Muscle of arm (tissue), 1 donor: ENCODE data around the gene CCR5AS.
"Not testable (repeated sequence)": the region's sequence is repeated elsewhere in the genome, so short reads cannot be mapped to it uniquely, and the experiment has no call there.

Experiments
- DNase-seq: peaks from one replicate; pipeline ENCODE4 v3.0.0-alpha.2; 2013

Gene CCR5AS

DNA sequence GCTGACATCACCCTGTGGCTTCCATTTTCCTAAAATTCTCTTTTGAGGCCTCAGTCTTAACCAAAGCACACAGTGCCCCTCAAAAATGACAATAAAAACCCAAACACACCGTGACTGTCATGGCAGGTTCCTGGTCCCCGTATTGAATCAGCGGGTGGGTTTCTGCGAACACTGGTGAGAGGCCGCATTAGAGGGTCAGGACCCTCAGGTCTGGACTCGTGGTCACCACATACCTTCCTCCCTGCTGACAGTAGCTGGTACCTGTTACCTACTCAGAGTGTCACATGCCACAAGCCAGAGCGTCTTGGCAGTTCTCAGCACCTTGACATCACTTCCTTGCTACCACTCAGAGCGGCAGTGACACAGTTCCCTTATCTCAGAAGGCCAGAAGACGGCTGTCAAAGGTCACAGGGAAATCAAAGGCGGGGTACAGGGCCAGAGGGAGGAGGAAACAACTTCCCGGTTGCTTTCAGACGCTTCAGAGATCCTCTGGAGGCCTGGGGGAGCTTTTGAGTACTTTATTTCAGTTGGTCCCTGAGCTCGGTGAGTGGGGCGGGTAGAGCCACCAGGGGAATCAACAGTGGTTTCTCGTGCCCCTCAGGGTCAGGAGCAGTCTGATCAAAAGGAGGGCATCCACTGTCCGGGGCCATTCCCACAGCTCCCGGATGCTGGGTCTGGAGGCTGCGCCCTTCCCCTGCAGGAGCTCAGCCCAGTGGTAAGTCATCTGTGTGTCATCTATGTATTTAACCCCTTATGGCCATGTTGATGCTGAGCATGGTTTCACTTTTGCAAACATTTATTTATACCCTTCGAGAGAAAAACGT lies at the start of gene CCR5AS, which contains the start of gene CCRL2:
CCR5AS (minus strand) TSS at position 279 of the 824 bp plus-strand sequence.
CCRL2 (plus strand) TSS at position 472 of the 824 bp plus-strand sequence. CDS start 821 bp downstream, outside the sequence.
- no peak for DNase-seq

DNA sequence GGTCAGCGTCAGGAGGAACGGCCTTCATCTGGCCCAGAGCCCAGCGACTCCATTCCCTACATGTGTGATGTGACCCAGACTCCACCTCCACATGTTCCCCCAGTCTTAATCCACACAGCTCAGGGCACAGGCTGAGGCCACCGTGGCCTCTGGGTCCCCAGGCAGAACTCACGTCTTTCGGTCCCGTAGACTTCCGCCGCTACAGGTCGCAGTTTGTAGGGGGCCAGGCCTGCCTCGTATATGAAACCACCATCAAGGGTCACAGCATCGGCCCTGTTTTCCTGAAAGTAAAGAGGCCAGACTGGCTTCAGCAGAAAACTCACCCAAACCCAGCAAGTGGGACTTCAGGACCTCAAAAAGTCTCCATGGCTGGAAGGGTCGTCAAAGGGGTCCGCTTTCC lies 49.3 kb upstream of the CCR5AS start:
- DNase-seq: no peak

DNA sequence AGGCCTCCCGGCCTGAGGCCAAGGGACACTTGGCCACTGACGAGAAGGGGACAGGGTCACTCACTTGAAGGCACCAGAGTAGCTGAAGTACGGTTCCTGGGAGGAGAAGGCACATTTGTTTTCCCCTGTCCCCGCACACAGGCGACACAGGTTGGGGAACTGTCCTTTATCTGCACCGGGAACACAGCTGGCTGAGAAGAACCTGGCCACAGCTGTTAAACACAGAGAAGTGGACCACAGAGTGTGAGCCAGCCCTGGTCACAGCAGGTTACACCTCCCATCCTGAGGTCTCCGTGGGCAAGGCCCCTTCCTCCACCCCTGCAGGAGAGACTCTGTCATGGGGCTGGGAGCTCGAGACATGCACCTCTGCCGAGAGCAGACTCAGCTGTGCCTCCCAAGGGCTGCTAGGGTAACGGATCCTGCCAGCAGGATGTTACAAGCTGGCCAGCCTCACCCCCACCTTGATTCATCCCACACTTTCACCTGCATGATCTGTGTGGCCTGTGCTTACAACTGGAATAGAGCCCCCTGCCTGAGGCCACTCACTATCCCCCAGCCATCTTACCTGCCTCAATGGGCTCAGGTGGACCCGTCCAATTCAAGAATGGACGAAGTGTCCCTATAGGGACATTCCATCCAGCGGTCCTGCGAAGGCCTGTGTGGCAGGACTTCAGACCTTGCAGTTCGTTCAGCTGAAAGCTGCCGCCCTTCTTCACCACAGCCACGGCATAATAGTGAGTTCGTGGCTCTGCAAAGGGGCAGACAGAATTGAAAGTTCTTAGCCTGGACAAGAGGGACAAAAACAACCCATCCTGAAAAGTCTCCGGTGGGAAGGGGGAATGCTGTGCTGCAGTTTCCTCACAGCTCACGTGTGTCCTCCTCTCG lies 48.6 kb upstream of the CCR5AS start:
- no peak for DNase-seq

DNA sequence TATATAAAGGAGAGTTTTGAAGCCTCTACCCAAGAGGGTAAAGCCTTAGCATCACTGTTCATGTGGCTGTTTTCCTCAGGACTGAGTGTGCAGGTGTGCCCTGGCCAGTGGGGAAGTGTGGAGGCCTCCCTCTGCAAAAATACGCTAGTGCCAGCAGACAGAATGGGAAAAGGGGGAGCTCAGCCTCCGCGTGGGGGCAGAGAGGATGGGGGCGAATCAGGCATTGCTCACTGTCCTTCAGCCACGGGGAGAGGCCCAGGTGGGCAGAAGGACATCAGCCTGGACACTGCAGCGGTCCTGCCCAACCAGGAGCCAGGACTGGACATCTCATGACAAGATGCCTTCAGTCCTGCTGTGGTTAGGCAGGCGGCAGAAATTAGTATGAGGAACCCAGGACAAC lies 47.7 kb upstream of the CCR5AS start:
- DNase-seq: no peak

DNA sequence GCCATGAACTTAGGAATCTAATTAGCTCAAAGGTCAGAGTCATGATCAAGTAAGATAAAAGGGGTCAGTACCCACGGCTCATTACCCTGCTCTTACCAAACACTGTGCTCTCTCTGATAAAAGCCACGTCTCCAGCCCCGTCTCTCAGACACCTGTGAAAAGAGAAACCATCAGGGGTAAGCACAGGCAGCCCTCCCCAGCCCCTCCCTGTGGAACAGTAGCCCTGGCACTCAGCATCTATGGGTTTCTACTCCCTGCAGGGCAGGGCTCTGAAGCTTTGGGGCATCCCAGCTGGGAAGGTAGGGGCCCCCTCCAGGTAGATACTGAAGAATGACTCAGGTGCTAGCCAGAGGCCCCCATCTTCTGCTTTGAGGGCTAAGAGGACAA lies 47.3 kb upstream of the CCR5AS start:
- DNase-seq: no peak

DNA sequence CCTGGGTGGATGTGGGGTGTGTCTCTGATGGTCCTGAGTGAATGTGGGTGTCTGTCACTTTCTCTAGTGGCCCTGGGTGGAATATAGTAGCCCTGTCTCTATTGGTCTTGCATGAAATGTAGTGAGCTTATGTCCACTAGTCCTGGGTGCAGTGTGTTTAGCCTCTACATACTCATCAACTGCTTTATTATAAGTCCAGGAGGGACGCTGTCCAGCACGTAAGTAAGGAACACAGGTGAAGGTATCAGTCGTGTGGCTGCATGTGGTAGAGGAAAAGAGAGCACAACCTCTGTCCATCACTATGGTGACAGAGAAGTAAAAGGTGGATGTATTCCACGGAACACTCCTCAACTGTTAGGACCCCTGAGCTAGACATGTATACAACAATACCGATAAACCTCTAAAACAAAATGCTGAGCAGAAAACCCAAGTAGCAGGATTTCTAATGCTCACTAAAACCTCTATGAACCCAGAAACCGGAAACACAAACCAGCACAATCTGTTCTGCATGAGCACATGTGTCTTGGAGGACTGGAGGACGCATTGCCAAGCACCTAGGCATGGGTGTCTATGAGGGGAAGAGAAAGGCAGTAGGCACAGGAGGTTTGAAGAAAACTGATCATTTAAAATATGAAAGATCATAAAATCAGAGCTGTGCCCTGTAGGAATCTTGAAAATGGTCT lies 46.8 kb upstream of the CCR5AS start:
- DNase-seq: no peak

DNA sequence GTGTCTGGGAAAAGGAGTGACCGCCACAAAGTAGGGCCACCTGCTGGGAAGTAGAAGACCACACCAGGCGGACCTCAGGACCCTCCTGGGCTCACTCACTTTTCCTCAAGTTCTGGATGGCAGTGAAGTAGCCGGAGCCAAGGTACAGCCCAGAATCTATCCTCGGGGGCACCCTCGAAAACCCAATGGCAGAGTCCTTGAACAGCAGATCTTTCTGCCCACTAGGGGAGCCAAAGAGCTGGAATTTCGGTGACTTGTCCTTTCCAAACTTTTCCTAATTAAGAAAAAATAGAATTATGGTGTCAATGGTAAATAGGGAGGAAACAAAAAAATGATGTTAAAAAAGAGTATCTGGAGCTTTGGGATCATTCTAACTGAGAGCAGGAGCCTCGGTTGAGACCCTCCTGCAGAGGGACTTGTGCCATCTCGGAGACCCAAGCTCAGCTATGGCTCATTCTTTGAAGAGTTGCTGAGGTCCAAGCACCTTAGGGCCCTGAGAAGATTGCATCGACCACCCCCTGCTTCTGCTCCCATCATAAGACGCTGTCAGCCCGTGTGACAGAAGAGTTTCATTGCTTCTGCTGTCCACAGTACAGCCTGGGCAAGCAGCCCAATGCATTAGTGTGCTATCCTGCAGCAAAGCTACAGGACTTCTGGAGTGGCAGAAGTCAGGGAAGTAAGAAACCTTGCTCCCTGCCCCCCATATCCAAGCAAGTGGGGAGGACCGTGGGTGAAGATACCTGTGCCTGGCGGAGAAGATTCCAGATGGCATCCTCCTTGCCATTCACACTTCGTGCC lies 43.1 kb upstream of the CCR5AS start:
- DNase-seq: no peak

DNA sequence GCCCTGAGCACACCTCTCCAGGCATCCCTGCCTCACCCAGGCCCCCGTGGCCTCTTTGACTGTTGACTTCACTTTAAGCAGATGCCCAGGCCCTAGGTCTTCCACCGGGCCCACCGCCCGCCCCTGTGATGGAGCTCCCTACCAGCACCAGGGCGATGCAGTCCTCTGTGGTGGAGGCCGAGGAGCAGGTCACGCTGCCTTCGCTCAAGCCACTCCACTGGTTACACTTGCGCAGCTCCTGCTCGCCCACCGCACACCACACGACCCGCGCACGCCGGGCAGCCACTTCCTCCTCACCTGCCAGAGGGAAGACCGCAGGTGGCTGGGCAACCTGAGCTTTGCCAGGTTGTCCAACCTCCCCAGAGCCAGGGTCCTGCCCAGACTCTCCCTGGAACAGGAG lies 41.9 kb upstream of the CCR5AS start:
- no peak for DNase-seq

DNA sequence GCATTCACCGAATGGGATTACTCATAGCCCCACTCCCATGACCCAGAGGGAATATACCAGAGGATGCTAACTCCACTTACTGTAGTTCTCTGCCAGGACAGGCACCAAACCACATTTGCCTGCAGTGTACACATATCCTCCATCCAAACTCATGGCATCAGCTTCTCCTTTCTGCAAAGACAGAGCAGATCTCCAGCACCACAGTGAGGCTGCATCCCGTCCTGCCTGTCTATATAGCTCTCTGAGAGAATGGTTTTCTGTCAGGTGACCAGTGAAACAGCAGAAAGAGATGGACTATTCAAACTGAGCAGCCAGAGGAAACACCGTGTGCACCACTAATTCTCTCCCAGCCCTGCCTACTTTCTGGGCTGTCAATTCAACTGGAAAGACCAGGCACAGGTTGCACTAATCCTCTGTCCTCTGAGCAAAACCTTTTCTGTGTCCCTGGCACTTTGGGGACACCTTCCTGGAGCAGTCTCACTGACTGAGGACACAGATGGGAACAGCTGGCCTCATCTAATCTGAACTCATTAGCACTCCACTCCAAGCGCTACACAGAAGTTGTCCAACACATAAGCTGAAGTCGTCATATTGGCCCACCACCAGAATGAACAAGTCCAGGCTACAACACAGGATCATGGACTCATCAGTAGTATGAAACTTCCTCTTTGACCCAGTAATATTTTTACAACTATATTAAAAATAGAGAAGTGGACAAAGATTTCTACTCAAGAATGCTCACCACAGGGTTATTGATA lies 40.5 kb upstream of the CCR5AS start:
- DNase-seq: no peak

DNA sequence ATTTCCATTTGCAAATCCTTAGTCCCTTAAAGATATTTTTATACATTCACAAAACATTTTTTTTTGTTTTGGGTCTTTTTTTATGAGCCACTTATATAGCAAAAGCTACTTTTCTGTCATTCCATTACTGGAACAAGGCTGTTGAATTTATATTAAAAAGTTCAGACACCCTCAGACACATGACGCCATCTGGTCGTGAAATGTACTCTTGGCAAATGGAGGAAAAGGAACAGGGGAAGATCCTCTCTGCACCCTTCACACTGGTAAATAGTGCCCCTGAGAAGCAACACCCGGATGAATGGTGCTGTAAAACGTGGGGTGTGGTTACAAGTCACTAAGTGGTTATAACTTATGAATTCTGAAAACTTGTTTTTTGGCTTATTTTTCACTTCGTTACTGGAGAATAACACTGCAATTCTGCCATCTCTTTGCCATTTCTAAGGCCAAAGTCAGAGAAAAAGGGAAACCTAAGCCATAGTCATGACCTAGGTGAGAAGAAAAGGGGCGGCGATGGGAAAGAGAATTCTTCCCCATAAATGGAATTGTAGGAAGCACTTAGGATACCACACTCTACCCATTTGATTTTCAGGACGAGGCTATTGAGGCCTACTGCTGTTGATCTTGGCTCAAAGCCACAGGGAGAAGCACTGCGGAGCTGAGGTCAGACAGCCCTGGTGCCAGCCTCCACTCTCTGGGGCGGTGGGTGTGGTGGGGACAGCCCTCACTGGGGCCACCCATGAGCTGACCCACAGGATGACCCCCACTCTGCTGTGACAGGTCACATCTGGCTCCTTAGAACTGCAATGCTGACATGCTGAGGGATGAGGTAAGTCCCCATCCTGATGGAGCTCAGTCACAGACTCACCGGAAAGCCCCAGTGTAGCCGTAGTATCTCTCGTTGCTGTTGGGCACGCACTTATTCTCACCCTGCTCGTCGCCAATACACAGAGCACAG lies 36.0 kb upstream of the CCR5AS start:
- no peak for DNase-seq

DNA sequence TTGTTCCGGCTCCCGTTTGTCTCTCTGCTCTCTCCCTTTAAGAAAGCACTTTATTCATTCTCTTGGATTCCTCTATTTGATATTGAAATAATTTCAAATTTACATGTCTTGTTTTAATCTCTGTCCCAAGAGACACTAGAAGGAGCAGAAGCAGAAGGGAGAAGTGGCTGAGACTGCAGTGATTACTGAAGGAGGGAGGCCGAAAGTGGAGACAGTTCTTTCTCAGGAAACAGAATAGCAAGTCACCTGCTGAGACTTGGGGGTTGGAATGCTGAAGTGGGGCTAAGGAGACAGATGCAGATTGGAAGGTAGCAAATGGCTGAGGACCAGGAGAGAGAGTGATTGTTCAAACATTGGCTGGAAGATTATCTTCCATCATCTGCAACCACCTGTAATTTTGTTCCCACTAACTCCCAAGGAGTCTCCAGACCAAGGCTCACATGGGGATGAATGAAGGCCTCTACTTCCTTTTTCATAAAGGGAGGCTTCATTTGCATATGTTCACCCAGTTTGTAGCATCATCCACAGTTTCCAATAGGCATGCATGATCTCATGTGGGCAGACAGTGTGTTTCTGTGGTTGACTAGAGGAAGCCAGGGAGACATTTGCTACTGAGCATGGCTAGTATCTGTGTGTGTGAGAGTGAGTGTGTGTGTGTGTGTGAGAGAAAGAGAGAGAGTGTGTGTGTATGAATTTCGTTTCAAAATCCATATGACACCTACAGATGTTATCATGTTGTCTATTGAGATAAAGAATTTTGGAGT lies 33.8 kb upstream of the CCR5AS start:
- DNase-seq: no peak

DNA sequence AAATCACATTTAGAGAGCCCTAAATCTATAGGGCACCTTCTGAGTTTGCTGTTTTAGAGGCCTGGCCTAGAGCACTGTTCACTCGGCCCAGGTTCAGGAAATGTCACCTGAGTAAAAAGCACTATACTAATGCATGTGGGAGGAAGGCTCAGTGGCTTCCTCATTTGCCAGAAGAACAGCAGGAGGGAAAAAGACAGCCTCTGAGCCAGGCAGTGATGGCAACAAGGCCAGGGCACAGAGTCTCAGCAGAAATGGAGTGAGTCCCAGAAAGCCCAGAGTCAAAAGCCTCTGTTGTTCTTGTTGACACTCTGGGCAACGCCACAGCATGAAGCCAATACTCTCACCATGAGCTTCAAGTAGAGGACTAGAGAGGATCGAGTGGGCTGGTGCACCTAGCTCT lies 32.0 kb upstream of the CCR5AS start:
- no peak for DNase-seq

DNA sequence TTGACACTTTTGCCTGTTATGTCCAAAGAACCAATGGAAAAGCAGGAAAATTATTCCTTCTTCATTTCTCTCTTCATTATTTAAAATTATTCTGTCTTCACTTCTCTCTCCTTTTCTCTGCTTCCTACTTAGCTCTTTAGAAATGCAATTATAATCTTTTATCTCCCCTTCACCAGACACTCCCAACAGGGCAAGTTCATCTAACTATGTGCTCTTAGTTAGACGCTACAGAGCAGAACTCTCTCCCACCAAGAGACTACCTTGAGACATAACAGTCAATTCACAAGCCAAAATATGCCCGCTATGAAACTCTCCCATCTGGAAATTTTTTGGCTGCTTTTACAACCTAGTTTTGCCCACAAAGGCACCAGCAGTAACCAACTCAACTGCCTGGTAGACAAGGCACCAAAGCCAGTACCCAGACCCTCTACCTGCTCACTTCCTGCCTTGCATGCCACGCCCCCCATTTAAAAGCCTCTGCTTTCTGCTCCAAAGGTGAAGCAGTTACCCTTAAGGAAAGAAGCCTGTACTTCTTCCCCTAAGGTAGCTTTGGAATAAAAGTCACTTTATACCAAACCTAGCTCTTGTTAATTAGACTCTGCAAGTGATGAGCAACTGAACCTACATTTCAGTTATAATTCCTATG lies 28.3 kb upstream of the CCR5AS start:
- DNase-seq: no peak

DNA sequence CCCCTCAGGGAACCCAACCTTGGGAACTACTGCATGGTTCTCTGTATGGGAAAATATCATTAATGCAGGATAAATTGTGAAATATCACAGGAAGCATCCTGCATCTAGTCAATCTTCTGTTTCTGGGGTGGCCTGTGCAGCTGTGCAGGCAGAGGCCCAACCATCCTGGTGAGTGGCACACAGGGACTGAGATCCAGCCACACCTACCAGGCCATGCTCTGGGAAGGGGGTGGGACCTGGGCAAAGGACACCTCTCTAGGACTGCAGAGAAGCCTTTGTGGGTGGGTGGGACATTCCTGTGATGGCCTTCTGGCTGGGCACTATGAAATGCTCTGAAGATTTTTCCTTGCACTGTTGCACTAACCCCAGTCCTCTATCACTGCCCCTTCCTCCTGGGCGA lies 27.0 kb upstream of the CCR5AS start:
- DNase-seq: no peak

DNA sequence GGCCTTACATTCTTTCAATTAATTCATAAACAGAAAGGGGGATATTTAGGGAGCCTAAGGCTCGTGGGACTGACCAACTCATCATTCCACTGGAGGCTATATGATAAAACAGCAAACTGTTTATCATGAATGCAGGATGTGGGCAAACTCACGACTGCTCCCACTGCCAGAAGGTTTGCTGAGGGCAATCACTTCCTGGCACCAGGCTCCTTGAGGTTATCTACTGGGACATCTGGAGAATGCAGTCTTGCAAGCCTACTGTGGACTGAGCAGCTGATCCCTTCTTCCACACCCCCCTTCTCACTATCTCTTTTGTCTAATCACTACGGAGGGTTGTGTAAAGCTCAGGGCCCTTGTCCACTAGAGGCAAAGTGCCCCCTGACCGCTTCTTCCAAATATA lies 26.3 kb upstream of the CCR5AS start:
- not testable (repeated sequence) for DNase-seq

DNA sequence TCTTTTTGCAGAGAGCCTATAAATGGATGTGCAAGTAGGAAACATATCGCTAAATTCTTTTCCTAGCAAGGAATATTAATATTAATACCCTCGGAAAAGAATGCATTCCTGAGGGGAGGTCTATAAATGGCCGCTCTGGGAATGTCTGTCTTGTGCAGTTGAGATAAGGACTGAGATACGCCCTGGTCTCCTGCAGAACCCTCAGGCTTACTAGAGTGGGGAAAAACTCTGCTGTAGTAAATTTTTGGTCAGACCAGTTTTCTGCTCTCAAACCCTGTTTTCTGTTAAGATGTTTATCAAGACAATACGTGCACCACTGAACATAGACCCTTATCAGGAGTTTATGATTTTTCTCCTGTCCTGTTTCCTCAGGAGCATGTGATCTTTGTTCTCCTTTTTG lies 25.0 kb upstream of the CCR5AS start:
- DNase-seq: not testable (repeated sequence)

DNA sequence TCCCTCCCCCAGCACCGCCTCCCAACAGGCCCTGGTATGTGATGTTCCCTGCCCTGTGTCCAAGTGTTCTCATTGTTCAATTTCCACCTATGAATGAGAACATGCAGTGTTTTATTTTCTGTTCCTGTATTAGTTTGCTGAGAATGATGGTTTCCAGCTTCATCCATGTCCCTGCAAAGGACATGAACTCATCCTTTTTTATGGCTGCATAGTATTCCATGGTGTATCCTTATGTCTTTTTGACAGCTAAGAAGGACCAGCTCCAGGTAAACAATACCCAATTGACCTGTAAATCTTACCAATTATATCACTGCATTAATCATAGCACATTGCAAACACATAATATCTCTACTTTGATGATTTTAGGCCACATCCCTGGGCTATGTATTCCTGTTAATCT lies 24.0 kb upstream of the CCR5AS start:
- not testable (repeated sequence) for DNase-seq

DNA sequence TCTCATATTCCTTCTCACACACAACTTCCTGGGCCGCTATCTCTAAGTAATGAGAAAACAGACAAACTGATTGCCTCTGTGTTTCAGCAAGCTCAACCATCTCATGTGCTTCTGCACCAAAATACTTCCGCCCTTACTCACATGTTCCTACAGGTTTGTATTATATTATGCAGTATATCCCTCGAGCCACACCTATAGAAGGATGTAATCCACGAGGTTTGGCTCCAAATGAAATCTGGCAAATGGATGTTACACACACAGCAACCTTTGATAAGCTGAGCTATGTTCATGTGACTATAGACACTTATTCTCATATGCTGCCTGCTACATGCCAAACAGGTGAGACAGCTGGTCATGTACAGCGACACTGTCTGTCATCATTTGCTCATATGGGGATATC lies 22.8 kb upstream of the CCR5AS start:
- no peak for DNase-seq
